ENCODE results near the gene BRI3. TPM values are rescaled to one million over a fixed set of nuclear protein-coding genes. Genes with fewer than 3 reads are reported as not detected.

BRI3 gene
- total and polyA plus RNA-seq, 10 of the 15 experiments (the other 5 are each of a cell fraction or from before 2014, with no cell fraction given): 4.5 to 56.3 (median 21.5) TPM

DNA sequence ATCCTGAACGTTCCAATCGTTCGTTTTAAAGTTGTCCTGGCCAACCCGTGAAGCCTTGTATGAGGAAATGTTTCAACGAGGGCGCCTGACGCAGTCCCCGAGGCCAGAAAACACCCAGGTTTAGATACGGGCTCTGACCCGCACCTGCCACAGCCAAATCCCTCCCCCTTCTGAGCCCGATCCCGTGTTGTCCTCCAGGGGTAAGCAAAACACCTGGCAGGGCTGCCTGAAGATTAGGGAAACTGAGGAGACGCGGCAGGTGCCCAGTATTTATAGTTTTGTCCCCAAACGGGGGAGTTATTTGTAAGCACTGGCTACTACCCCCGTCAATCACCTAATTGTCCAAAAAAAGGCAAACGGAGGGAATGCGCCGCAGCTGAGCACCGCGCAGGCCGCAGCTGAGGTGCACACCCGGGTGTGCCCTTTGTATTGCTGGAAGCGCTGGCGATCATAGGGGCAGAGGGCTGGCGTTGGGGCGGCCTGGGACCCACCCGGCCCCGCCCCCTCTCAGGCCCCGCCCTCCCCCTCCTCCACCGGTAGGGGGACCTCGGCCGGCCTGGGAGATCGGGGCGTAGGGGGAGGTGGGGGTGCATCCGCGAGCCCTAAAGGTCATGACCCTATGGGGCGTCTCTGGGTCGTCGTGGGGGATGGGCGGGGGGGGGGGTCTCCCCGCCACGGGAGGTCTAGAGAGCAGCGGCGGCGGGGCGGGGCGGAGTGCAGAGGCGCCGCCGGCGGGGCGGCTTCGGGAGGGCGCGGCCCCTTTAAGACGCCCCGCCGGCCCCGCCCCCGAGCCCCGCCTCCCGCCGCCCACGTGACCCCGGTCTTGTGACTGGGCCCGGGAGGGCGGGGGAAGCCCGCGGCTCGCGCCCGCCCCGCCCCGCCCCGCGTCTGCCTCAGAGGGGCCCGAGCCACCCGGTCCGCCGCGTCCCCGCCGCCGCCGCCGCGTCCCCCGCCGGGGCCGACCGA, at the start of gene BRI3 (continued):
- TF ChIP-seq, protein P1, sequence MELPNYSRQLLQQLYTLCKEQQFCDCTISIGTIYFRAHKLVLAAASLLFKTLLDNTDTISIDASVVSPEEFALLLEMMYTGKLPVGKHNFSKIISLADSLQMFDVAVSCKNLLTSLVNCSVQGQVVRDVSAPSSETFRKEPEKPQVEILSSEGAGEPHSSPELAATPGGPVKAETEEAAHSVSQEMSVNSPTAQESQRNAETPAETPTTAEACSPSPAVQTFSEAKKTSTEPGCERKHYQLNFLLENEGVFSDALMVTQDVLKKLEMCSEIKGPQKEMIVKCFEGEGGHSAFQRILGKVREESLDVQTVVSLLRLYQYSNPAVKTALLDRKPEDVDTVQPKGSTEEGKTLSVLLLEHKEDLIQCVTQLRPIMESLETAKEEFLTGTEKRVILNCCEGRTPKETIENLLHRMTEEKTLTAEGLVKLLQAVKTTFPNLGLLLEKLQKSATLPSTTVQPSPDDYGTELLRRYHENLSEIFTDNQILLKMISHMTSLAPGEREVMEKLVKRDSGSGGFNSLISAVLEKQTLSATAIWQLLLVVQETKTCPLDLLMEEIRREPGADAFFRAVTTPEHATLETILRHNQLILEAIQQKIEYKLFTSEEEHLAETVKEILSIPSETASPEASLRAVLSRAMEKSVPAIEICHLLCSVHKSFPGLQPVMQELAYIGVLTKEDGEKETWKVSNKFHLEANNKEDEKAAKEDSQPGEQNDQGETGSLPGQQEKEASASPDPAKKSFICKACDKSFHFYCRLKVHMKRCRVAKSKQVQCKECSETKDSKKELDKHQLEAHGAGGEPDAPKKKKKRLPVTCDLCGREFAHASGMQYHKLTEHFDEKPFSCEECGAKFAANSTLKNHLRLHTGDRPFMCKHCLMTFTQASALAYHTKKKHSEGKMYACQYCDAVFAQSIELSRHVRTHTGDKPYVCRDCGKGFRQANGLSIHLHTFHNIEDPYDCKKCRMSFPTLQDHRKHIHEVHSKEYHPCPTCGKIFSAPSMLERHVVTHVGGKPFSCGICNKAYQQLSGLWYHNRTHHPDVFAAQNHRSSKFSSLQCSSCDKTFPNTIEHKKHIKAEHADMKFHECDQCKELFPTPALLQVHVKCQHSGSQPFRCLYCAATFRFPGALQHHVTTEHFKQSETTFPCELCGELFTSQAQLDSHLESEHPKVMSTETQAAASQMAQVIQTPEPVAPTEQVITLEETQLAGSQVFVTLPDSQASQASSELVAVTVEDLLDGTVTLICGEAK (IDR thresholded peaks at IDR 0.05; ENCODE audit: borderline replicate concordance): peak; percentile 28; the same call in 1 of the 2 replicates
- 0 out of 2 replicates have a peak, but pooled peaks have one; percentile 20 for TF ChIP-seq TCF3 (IDR thresholded peaks at IDR 0.05; ENCODE audit: borderline replicate concordance, insufficient read depth, low read depth, low read length)
- TF ChIP-seq, protein P2, sequence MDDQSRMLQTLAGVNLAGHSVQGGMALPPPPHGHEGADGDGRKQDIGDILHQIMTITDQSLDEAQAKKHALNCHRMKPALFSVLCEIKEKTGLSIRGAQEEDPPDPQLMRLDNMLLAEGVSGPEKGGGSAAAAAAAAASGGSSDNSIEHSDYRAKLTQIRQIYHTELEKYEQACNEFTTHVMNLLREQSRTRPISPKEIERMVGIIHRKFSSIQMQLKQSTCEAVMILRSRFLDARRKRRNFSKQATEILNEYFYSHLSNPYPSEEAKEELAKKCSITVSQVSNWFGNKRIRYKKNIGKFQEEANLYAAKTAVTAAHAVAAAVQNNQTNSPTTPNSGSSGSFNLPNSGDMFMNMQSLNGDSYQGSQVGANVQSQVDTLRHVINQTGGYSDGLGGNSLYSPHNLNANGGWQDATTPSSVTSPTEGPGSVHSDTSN (IDR thresholded peaks at IDR 0.05; ENCODE audit: insufficient replicate concordance, low read depth, low read length): peak; percentile 58
- TF ChIP-seq EGR1 (IDR thresholded peaks at IDR 0.05; ENCODE audit: borderline replicate concordance in 1 of 2, low read depth in 2 of 2, low read length in 2 of 2): peak in 1 of 2 experiments; percentile 50; a peak in 2 of 3 replicates
- TF ChIP-seq, protein P3, sequence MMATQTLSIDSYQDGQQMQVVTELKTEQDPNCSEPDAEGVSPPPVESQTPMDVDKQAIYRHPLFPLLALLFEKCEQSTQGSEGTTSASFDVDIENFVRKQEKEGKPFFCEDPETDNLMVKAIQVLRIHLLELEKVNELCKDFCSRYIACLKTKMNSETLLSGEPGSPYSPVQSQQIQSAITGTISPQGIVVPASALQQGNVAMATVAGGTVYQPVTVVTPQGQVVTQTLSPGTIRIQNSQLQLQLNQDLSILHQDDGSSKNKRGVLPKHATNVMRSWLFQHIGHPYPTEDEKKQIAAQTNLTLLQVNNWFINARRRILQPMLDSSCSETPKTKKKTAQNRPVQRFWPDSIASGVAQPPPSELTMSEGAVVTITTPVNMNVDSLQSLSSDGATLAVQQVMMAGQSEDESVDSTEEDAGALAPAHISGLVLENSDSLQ (IDR thresholded peaks at IDR 0.05): peak; percentile 86
- TF ChIP-seq, protein P4, sequence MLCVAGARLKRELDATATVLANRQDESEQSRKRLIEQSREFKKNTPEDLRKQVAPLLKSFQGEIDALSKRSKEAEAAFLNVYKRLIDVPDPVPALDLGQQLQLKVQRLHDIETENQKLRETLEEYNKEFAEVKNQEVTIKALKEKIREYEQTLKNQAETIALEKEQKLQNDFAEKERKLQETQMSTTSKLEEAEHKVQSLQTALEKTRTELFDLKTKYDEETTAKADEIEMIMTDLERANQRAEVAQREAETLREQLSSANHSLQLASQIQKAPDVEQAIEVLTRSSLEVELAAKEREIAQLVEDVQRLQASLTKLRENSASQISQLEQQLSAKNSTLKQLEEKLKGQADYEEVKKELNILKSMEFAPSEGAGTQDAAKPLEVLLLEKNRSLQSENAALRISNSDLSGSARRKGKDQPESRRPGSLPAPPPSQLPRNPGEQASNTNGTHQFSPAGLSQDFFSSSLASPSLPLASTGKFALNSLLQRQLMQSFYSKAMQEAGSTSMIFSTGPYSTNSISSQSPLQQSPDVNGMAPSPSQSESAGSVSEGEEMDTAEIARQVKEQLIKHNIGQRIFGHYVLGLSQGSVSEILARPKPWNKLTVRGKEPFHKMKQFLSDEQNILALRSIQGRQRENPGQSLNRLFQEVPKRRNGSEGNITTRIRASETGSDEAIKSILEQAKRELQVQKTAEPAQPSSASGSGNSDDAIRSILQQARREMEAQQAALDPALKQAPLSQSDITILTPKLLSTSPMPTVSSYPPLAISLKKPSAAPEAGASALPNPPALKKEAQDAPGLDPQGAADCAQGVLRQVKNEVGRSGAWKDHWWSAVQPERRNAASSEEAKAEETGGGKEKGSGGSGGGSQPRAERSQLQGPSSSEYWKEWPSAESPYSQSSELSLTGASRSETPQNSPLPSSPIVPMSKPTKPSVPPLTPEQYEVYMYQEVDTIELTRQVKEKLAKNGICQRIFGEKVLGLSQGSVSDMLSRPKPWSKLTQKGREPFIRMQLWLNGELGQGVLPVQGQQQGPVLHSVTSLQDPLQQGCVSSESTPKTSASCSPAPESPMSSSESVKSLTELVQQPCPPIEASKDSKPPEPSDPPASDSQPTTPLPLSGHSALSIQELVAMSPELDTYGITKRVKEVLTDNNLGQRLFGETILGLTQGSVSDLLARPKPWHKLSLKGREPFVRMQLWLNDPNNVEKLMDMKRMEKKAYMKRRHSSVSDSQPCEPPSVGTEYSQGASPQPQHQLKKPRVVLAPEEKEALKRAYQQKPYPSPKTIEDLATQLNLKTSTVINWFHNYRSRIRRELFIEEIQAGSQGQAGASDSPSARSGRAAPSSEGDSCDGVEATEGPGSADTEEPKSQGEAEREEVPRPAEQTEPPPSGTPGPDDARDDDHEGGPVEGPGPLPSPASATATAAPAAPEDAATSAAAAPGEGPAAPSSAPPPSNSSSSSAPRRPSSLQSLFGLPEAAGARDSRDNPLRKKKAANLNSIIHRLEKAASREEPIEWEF (IDR thresholded peaks at IDR 0.05; ENCODE audit: insufficient replicate concordance, low read depth, low read length): no peak
- TF ChIP-seq, protein P5, sequence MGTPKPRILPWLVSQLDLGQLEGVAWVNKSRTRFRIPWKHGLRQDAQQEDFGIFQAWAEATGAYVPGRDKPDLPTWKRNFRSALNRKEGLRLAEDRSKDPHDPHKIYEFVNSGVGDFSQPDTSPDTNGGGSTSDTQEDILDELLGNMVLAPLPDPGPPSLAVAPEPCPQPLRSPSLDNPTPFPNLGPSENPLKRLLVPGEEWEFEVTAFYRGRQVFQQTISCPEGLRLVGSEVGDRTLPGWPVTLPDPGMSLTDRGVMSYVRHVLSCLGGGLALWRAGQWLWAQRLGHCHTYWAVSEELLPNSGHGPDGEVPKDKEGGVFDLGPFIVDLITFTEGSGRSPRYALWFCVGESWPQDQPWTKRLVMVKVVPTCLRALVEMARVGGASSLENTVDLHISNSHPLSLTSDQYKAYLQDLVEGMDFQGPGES (IDR thresholded peaks at IDR 0.05): no peak
- TF ChIP-seq MYC (IDR thresholded peaks at IDR 0.05; ENCODE audit: insufficient read depth, insufficient read length, insufficient replicate concordance, low read length, severe bottlenecking): no peak
- TF ChIP-seq SMAD1 (IDR thresholded peaks at IDR 0.05; ENCODE audit: low read depth, partially characterized antibody): no peak
- TF ChIP-seq, protein P6, sequence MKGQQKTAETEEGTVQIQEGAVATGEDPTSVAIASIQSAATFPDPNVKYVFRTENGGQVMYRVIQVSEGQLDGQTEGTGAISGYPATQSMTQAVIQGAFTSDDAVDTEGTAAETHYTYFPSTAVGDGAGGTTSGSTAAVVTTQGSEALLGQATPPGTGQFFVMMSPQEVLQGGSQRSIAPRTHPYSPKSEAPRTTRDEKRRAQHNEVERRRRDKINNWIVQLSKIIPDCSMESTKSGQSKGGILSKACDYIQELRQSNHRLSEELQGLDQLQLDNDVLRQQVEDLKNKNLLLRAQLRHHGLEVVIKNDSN (IDR thresholded peaks at IDR 0.05; ENCODE audit: borderline replicate concordance, extremely low read length, insufficient read depth, low read depth, low read length): peak; percentile 77
- TF ChIP-seq GABPA (IDR thresholded peaks at IDR 0.05; ENCODE audit: low read depth): no peak

Data from GM12878 (cell line).